Heart right ventricle (tissue), 16 donors: ENCODE data around the gene TTC39B. TPM values are rescaled to one million over a fixed set of nuclear protein-coding genes. Genes with fewer than 3 reads are reported as not detected.
A peak's percentile ranks its signal among the peaks of the same experiment; 100 is the strongest.

Experiments
- ATAC-seq, 8 donors: fragments of 200-7000 bp; cut with Tn5 transposase; one replicate each; pipeline ENCODE4 v1.9.1; 2020; ENCODE audit warnings: mild to moderate bottlenecking in 8 of 8, moderate library complexity in 8 of 8, moderate number of reproducible peaks in 1 of 8
- DNase-seq, 2 donors: peaks; one replicate each; pipeline ENCODE4 v3.0.0-alpha.2; 2020
- H3K27ac ChIP-seq, 10 donors: fragments of 200-600 bp; sonication (generic) in 2 of 10; one replicate each; pipeline versions ENCODE4 v1.5.0 to v1.8.0; 2020 to 2022; ENCODE audit warnings: mild to moderate bottlenecking in 3 of 10
- H3K27me3 ChIP-seq, 7 donors: fragments of 200-600 bp; one replicate each; pipeline ENCODE4 v1.8.0; 2021 to 2022; ENCODE audit warnings: mild to moderate bottlenecking in 2 of 7
- H3K36me3 ChIP-seq, 9 donors: fragments of 200-600 bp; sonication (generic) in 1 of 9; one replicate each; pipeline versions ENCODE4 v1.5.0 to v1.8.0; 2020 to 2022; ENCODE audit warnings: mild to moderate bottlenecking in 2 of 9
- H3K4me1 ChIP-seq, 9 donors: fragments of 200-600 bp; sonication (generic) in 1 of 9; one replicate each; pipeline versions ENCODE4 v1.5.0 to v1.8.0; 2020 to 2022; ENCODE audit warnings: mild to moderate bottlenecking in 4 of 9
- H3K4me3 ChIP-seq, 10 donors: fragments of 200-600 bp; sonication (generic) in 2 of 10; one replicate each; pipeline versions ENCODE4 v1.5.0 to v1.8.0; 2020 to 2022; ENCODE audit warnings: mild to moderate bottlenecking in 7 of 10, moderate library complexity in 2 of 10
- H3K9me3 ChIP-seq, 11 donors: fragments of 200-600 bp in 10 of 11; sonication (generic) in 2 of 11; one replicate each; pipeline versions ENCODE4 v1.5.0 to v1.8.0; 2013 to 2022; ENCODE audit warnings: mild to moderate bottlenecking in 2 of 11, control low read depth in 1 of 11, moderate library complexity in 1 of 11
- WGBS, 2 donors: extraction: QIAGEN DNeasy Blood & Tissue Kit; methylation state at CpG; one replicate each; pipeline ENCODE4 v1.1.7; 2013; ENCODE audit warnings: inconsistent platforms in 1 of 2; 5-methylcytosine and 5-hydroxymethylcytosine counted together
- intact Hi-C, 10 donors: fragments of 100-400 bp; cut with DNase I; formaldehyde crosslinking; loops; one replicate each; pipeline versions ENCODE4 v1.11.1 to v1.14.2; 2022
- polyA plus RNA-seq, 2 donors: library from polyadenylated mRNA; stranded (reverse); fragments of 200-250 nt; gene quantifications; one replicate each; pipeline ENCODE4 v1.2.3, GENCODE V29; 2013
- total RNA-seq, 10 donors: library from RNA; stranded (reverse); fragmentation: NEBNext Ultra II Directional in 3 of 10; extraction: Animal tissue kit (Norgen Biotek cat#: 25700) in 3 of 10; gene quantifications; one replicate each; pipeline versions ENCODE4 v1.2.1 to v1.2.4, GENCODE V29; 2021 to 2023
- TF ChIP-seq, protein P1 (sequence below), 9 donors: fragments of 200-600 bp; sonication (generic) in 2 of 9; IDR thresholded peaks; one replicate each; pipeline versions ENCODE4 v1.5.0 to v1.8.0; 2021 to 2022; ENCODE audit warnings: antibody characterized with exemption in 9 of 9, mild to moderate bottlenecking in 5 of 9, moderate library complexity in 1 of 9
- donor health status: Arrhythmogenic right ventricular cardiomyopathy.
- donor health status: ischemic (EF 13 %, LVEDD 7.1; RV severe dilation, severe dysfunction).
- donor health status: healthy with polysubstance abuse.
- donor health status: DM: no; HTN: yes; CAD: no.
- donor health status: DM: no; HTN: no; CAD: no.
- donor health status: ischemic (EF 25% LVEDD 6.9; RV normal size, moderate dysfunction).
- donor health status: ischemic (EF 25% LVEDD 5.7; RV mildly dilated, moderate dysfunction).
- donor health status: healthy.
- donor health status: DM: yes; HTN: yes; CAD: no.
- donor health status: Ischemic cardiomyopathy.
- donor health status: ischemic (EF 35%, LVEDD 5.7; RV mildly dilated, moderate dysfunction).
- donor health status: nonischemic (EF 11% LVEDD 7.7; RV severe dilation, severe dysfunction).
- donor health status: DM: yes; HTN: yes; CAD: no.
- donor health status: PGD.
- donor health status: ischemic (EF 29% LVEDD 5.4; RV normal size, mild dysfunction).
- donor health status: nonischemic (EF 23%, LVEDD 6.1; RV moderate dilation, normal function).

TTC39B gene
- total and polyA plus RNA-seq, 12 donors, result 0.52 to 4.3 (median 1.5) TPM

DNA sequence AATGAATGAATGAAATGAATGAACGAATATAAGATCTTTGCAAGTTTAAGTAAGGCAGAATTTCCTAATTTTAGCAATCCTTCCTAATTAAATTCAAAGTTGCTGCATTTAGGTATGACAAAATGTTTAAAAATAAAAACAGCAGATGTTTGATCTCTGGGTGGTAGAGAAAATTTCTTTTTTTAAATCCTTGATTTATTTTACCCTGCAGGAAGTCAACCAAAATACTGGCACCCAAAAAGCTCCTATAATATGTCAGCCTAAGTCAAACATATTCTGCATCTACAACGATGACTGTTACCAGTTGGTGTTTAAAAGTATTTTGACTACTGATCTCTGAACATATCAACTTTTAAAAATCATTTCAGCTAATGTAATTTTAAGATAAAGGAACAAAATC is 58.4 kb downstream of the TTC39B start:
- Histone ChIP-seq H3K9me3 (no peaks in the 10 kb centered on the region), H3K4me1 (peaks cover 0 to 24% (median 15%) of the 10 kb centered on the region in 9 donors), H3K4me3 (no peak overlapping the region), H3K27ac (peak overlapping the region in 4 of 10 donors; percentile 23 to 54 (median 40)), H3K36me3 (no peaks in the 10 kb centered on the region), H3K27me3 (no peaks in the 10 kb centered on the region)
- intact Hi-C loops, result no loop called here
- ATAC-seq, result no peak
- TF ChIP-seq, protein P1, sequence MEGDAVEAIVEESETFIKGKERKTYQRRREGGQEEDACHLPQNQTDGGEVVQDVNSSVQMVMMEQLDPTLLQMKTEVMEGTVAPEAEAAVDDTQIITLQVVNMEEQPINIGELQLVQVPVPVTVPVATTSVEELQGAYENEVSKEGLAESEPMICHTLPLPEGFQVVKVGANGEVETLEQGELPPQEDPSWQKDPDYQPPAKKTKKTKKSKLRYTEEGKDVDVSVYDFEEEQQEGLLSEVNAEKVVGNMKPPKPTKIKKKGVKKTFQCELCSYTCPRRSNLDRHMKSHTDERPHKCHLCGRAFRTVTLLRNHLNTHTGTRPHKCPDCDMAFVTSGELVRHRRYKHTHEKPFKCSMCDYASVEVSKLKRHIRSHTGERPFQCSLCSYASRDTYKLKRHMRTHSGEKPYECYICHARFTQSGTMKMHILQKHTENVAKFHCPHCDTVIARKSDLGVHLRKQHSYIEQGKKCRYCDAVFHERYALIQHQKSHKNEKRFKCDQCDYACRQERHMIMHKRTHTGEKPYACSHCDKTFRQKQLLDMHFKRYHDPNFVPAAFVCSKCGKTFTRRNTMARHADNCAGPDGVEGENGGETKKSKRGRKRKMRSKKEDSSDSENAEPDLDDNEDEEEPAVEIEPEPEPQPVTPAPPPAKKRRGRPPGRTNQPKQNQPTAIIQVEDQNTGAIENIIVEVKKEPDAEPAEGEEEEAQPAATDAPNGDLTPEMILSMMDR (IDR thresholded peaks at IDR 0.05), result no peak
- WGBS, 2 donors, result 74 to 75% methylated on average over 2 of the region's 2 CpGs
- DNase-seq, result no peak

DNA sequence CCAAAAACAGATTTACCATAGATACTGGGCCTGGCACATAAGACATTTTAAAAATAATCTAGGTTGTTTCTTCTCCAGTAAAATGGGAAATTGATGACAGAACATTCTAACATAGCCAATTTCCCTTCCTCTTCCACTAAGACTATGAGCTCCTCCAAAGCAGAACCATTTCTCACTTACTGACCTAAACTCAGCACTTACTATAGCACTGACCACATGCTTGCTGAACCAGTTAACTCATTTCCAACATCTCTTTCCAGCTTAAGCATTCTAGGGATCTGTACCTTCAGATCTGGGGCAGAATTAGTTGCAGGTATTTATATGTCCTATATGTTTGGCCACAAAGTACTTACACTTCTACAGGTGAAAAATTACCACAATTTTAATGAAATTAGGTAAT is 58.9 kb downstream of the TTC39B start:
- ATAC-seq (no peak), DNase-seq (no peak)
- Histone ChIP-seq H3K27me3 (no peaks in the 10 kb centered on the region), H3K4me1 (peaks cover 0 to 28% (median 15%) of the 10 kb centered on the region in 9 donors), H3K36me3 (no peaks in the 10 kb centered on the region), H3K4me3 (no peak overlapping the region), H3K9me3 (no peaks in the 10 kb centered on the region), H3K27ac (peak overlapping the region in 1 of 10 donors; percentile 8)
- intact Hi-C loops, result no loop called here
- TF ChIP-seq, protein P1 (IDR thresholded peaks at IDR 0.05), result no peak

GRCh38 chr9:15246708-15247107 is 60.3 kb downstream of the TTC39B start:
- no peak for DNase-seq
- Histone ChIP-seq H3K27me3 (no peaks in the 10 kb centered on the region), H3K4me1 (peaks cover 0 to 28% (median 15%) of the 10 kb centered on the region in 9 donors), H3K36me3 (no peaks in the 10 kb centered on the region), H3K27ac (no peak overlapping the region), H3K9me3 (no peaks in the 10 kb centered on the region), H3K4me3 (no peak overlapping the region)
- TF ChIP-seq, protein P1 (IDR thresholded peaks at IDR 0.05), result no peak
- ATAC-seq, result no peak
- intact Hi-C loops, result no loop called here

GRCh38 chr9:15246243-15246642 is 60.8 kb downstream of the TTC39B start:
- Histone ChIP-seq H3K36me3 (no peaks in the 10 kb centered on the region), H3K4me3 (no peak overlapping the region), H3K4me1 (peaks cover 0 to 28% (median 15%) of the 10 kb centered on the region in 9 donors), H3K27me3 (no peaks in the 10 kb centered on the region), H3K9me3 (no peaks in the 10 kb centered on the region), H3K27ac (no peak overlapping the region)
- TF ChIP-seq, protein P1 (IDR thresholded peaks at IDR 0.05), result no peak
- DNase-seq (no peak), ATAC-seq (no peak)
- intact Hi-C loops, result no loop called here
- 78% methylated on average over 1 of the region's 1 CpG for WGBS, 2 donors
